Spleen (tissue), 11 donors: ENCODE data around the gene MACROD2. TPM values are rescaled to one million over a fixed set of nuclear protein-coding genes. Genes with fewer than 3 reads are reported as not detected.

Experiments
- DNase-seq: peaks from one replicate; pipeline ENCODE4 v3.0.0-alpha.2; 2020
- H3K27ac ChIP-seq, 8 donors: fragments of 200-600 bp; sonication (generic) in 7 of 8; 1 replicate in 4 of 8; 2 replicates in 4 of 8; pipeline versions ENCODE4 v1.5.0 to v1.8.0; 2016 to 2021; ENCODE audit warnings: inconsistent platforms in 4 of 8, mild to moderate bottlenecking in 4 of 8, moderate library complexity in 1 of 8
- H3K27me3 ChIP-seq, 7 donors: fragments of 200-600 bp; sonication (generic) in 6 of 7; replicated peaks in 1 of 7; 1 replicate in 4 of 7; 2 replicates in 3 of 7; pipeline versions ENCODE4 v1.5.0 to v1.8.0; 2016 to 2021; ENCODE audit warnings: inconsistent platforms in 3 of 7, mild to moderate bottlenecking in 1 of 7
- H3K36me3 ChIP-seq, 6 donors: fragments of 200-600 bp; sonication (generic) in 5 of 6; 1 replicate in 4 of 6; 2 replicates in 2 of 6; pipeline versions ENCODE4 v1.5.0 to v1.8.0; 2016 to 2021; ENCODE audit warnings: inconsistent platforms in 2 of 6
- H3K4me1 ChIP-seq, 6 donors: fragments of 200-600 bp; sonication (generic) in 5 of 6; 1 replicate in 3 of 6; 2 replicates in 3 of 6; pipeline versions ENCODE4 v1.5.0 to v1.8.0; 2016 to 2021; ENCODE audit warnings: inconsistent platforms in 3 of 6
- H3K4me3 ChIP-seq, 8 donors: fragments of 200-600 bp; sonication (generic) in 7 of 8; 1 replicate in 4 of 8; 2 replicates in 4 of 8; pipeline versions ENCODE4 v1.5.0 to v1.8.0; 2016 to 2021; ENCODE audit warnings: inconsistent platforms in 4 of 8, mild to moderate bottlenecking in 4 of 8, moderate library complexity in 2 of 8
- H3K9me3 ChIP-seq, 8 donors: fragments of 200-600 bp; sonication (generic) in 7 of 8; 1 replicate in 4 of 8; 2 replicates in 4 of 8; pipeline versions ENCODE4 v1.5.0 to v1.8.0; 2016 to 2021; ENCODE audit warnings: inconsistent platforms in 4 of 8
- CTCF ChIP-seq, 11 experiments: fragments of 200-600 bp in 7 of 11; fragments of 450-650 bp in 4 of 11; sonication (generic) in 4 of 11; IDR thresholded peaks in 8 of 11; conservative IDR thresholded peaks in 3 of 11; 1 replicate in 7 of 11; 2 replicates in 4 of 11; pipeline versions ENCODE4 v1.4.0 to v1.8.0; 2016 to 2021; ENCODE audit warnings: antibody characterized with exemption in 11 of 11, inconsistent platforms in 4 of 11, mild to moderate bottlenecking in 1 of 11
- POLR2A ChIP-seq, 3 donors: fragments of 450-650 bp; IDR thresholded peaks; one replicate each; pipeline ENCODE4 v1.5.1; 2017; ENCODE audit warnings: antibody characterized with exemption in 3 of 3, mild to moderate bottlenecking in 1 of 3
- POLR2AphosphoS5 ChIP-seq, 3 donors: sonication (generic); formaldehyde crosslinking; IDR thresholded peaks; one replicate each; pipeline ENCODE4 v1.5.1; 2017; ENCODE audit warnings: antibody characterized with exemption in 3 of 3
- WGBS, 5 donors: extraction: QIAGEN DNeasy Blood & Tissue Kit in 3 of 5; methylation state at CpG; one replicate each; pipeline versions ENCODE4 v1.1.5 to v1.1.7; 2013 to 2018; 5-methylcytosine and 5-hydroxymethylcytosine counted together
- intact Hi-C: fragments of 100-400 bp; cut with DNase I; formaldehyde crosslinking; loops from one replicate; pipeline ENCODE4 v1.15.0; 2023; ENCODE audit warnings: low total_unique reads
- polyA plus RNA-seq, 3 donors: library from polyadenylated mRNA; stranded (reverse); fragments of 200-250 nt; gene quantifications; one replicate each; pipeline ENCODE4 v1.2.1, GENCODE V29; 2013
- total RNA-seq, 7 donors: library from RNA; depleted of rRNA in 3 of 7; stranded (reverse); fragments of >200 nt in 3 of 7; fragmentation: NEBNext Ultra II Directional in 4 of 7; extraction: Animal tissue kit (Norgen Biotek cat#: 25700) in 4 of 7; gene quantifications; one replicate each; pipeline versions ENCODE4 v1.1.0 to v1.2.1, GENCODE V29; 2016 to 2021
- donor health status: healthy with polysubstance abuse.
- donor health status: DM: no; HTN: no; CAD: no; lungs with moderate emphysema.
- donor health status: DM: no; HTN: no; CAD: no.
- donor health status: Bipolar disorder and iron deficiency.
- donor health status: healthy.
- donor health status: DM: no; HTN: no; CAD: no.
- donor health status: DM: yes; HTN: yes; CAD: no.

Gene MACROD2
- total and polyA plus RNA-seq, 10 donors = 1.5 to 4.7 (median 3.4) TPM

GRCh38 chr20:14622796-14623195 is 627.5 kb downstream of the MACROD2 start:
- DNase-seq = no peak
- WGBS, 5 donors = 44 to 65% (median 58%) methylated on average over 2 of the region's 2 CpGs
- H3K4me3 ChIP-seq = no peak overlapping the region
- H3K27me3 ChIP-seq = no peaks in the 10 kb centered on the region
- intact Hi-C loops = no loop called here
- no peak overlapping the region for H3K27ac ChIP-seq
- H3K4me1 ChIP-seq = no peaks in the 10 kb centered on the region
- H3K9me3 ChIP-seq = peaks cover 0 to 9% (median 4%) of the 10 kb centered on the region in 8 donors
- TF ChIP-seq POLR2AphosphoS5 (IDR thresholded peaks at IDR 0.05) (no peak), POLR2A (IDR thresholded peaks at IDR 0.05) (no peak), CTCF (IDR thresholded peaks at IDR 0.05 in 8 of 11, conservative IDR thresholded peaks at IDR 0.05 in 3 of 11) (no peak)
- no peaks in the 10 kb centered on the region for H3K36me3 ChIP-seq

- DNase-seq = no peak
- H3K27ac ChIP-seq = no peak overlapping the region
- no peak overlapping the region for H3K4me3 ChIP-seq
- intact Hi-C loops = no loop called here
- H3K27me3 ChIP-seq = no peaks in the 10 kb centered on the region
- no peaks in the 10 kb centered on the region for H3K4me1 ChIP-seq
- no peaks in the 10 kb centered on the region for H3K9me3 ChIP-seq
- TF ChIP-seq POLR2AphosphoS5 (IDR thresholded peaks at IDR 0.05) (no peak), POLR2A (IDR thresholded peaks at IDR 0.05) (no peak), CTCF (IDR thresholded peaks at IDR 0.05 in 8 of 11, conservative IDR thresholded peaks at IDR 0.05 in 3 of 11) (no peak)
- WGBS, 5 donors = 81 to 90% (median 90%) methylated on average over 4 of the region's 4 CpGs
- no peaks in the 10 kb centered on the region for H3K36me3 ChIP-seq
Observed at GRCh38 chr20:14631011-14631410, 635.7 kb downstream of the MACROD2 start.

GRCh38 chr20:14632906-14633305 is 637.6 kb downstream of the MACROD2 start:
- Histone ChIP-seq H3K4me3 (no peak overlapping the region), H3K9me3 (no peaks in the 10 kb centered on the region), H3K36me3 (no peaks in the 10 kb centered on the region), H3K27me3 (no peaks in the 10 kb centered on the region), H3K4me1 (no peaks in the 10 kb centered on the region), H3K27ac (no peak overlapping the region)
- WGBS, 5 donors = 55 to 81% (median 72%) methylated on average over 6 of the region's 6 CpGs
- TF ChIP-seq POLR2A (IDR thresholded peaks at IDR 0.05) (no peak), POLR2AphosphoS5 (IDR thresholded peaks at IDR 0.05) (no peak), CTCF (IDR thresholded peaks at IDR 0.05 in 8 of 11, conservative IDR thresholded peaks at IDR 0.05 in 3 of 11) (no peak)
- intact Hi-C loops = no loop called here
- DNase-seq = no peak

- intact Hi-C loops = no loop called here
- Histone ChIP-seq H3K27me3 (no peaks in the 10 kb centered on the region), H3K4me1 (no peaks in the 10 kb centered on the region), H3K27ac (no peak overlapping the region), H3K9me3 (no peaks in the 10 kb centered on the region), H3K36me3 (no peaks in the 10 kb centered on the region), H3K4me3 (no peak overlapping the region)
- WGBS, 5 donors = 58 to 75% (median 64%) methylated on average over 5 of the region's 5 CpGs
- TF ChIP-seq POLR2A (IDR thresholded peaks at IDR 0.05) (no peak), POLR2AphosphoS5 (IDR thresholded peaks at IDR 0.05) (no peak)
- no peak for DNase-seq
Observed at GRCh38 chr20:14633507-14633906, 638.2 kb downstream of the MACROD2 start.

GRCh38 chr20:14634665-14635064 is 639.3 kb downstream of the MACROD2 start:
- intact Hi-C loops = no loop called here
- Histone ChIP-seq H3K4me3 (no peak overlapping the region), H3K36me3 (no peaks in the 10 kb centered on the region), H3K27ac (no peak overlapping the region), H3K9me3 (no peaks in the 10 kb centered on the region), H3K4me1 (no peaks in the 10 kb centered on the region), H3K27me3 (no peaks in the 10 kb centered on the region)
- no peak for TF ChIP-seq POLR2A (IDR thresholded peaks at IDR 0.05)
- TF ChIP-seq POLR2AphosphoS5 (IDR thresholded peaks at IDR 0.05) = no peak
- TF ChIP-seq CTCF (IDR thresholded peaks at IDR 0.05 in 8 of 11, conservative IDR thresholded peaks at IDR 0.05 in 3 of 11) = no peak
- DNase-seq = no peak
